GM15510 (cell line): ENCODE data around the gene TOP1.

ENCODE experiments used
- POLR2A ChIP-seq: IDR thresholded peaks from 3 replicates; pipeline ENCODE4 v1.6.1; 2011; ENCODE audit warnings: borderline replicate concordance; ENCODE audit not compliant: insufficient read length; ENCODE audit errors: extremely low read depth

Gene TOP1

GRCh38 chr20:41040855-41041254 is 12.2 kb downstream of the TOP1 start:
- no peak for TF ChIP-seq POLR2A

DNA sequence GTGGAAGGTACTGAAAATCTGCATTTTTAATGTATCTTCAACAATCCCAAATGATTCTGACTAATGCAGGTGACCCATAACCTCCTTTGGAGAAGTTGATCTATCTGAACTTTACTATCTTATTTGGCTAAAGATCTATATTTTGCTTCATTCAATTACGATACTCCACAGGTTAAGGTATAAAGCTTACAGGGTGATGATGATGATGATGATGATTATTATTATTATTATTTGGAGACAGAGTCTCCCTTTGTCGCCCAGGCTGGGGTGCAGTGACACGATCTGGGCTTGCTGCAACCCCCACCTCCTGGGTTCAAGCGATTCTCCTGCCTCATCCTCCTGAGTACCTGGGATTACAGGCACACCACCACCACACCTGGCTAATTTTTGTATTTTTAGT is 13.1 kb downstream of the TOP1 start:
- no peak for TF ChIP-seq POLR2A

DNA sequence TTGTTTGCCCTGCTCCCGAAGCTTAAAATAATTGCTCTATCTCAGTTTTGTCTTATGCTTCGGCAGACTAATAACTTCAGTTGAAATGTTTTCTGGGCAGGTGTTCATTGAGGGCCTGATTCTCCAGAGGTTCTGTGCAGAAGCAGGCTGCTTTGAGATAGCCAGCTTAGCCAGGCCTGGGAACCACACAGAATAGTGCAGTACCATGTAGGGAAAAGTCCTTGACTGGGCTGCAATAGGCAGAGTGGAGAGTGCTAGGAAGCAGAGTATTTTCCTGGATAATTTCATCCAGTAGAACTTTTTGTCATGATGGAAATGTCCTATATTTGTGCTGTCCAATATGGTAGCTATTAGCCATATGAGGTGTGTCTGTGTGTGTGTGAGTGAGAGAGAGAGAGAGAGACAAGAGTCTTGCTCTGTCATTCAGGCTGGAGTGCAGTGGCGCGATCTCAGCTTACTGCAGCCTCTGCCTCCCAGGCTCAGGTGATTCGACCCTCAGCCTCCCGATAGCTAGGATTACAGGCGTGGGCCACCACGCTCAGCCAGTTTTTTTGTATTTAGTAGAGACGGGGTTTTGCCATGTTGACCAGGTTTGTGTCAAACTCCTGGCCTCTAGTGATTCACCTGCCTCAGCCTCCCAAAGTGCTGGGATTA is 15.9 kb downstream of the TOP1 start:
- TF ChIP-seq POLR2A: no peak

GRCh38 chr20:41045671-41046070 is 17.0 kb downstream of the TOP1 start:
- TF ChIP-seq POLR2A: no peak

GRCh38 chr20:41046716-41047115 is 18.1 kb downstream of the TOP1 start:
- no peak for TF ChIP-seq POLR2A

GRCh38 chr20:41047279-41047974 is 18.8 kb downstream of the TOP1 start:
- no peak for TF ChIP-seq POLR2A

GRCh38 chr20:41047975-41048305 is 19.3 kb downstream of the TOP1 start:
- TF ChIP-seq POLR2A: no peak

DNA sequence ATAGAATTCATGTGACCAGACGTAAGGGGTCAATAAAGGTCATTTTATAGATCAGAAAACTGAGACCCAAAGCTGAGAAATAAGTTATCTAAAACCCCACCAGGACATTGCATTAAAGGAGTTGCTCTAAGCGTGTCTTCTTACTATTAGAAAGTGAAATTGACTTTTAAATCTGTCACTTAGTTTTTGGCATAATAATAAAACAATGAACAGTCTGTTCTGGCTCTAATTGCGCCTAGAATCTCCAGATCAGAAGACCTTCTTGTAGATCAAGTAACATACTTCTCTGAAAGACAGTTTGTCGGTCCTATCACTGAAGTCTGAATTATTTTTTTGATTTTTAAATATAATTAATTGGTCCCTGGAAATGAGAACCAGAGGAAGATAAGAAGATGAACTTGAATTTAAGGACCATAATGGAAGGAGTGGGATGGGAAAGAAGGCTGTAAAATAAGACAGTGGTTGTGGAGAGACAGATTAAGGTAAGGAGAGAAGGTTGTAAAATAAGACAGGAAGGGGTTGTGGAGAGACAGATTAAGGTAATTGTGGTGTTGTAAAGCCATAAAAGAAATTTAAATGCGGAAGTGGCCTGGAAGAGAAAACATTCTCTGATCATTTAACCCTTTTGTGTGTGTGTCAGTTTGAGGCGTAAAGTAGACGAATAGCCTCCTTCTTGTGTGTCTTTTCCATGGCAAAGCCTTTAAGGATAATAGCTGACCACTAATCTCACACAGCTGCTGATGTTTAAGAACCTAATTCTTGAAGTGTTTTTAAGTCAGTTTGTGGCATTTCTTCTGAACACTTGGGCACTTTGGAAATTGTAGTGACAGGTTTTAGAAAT is 20.1 kb downstream of the TOP1 start:
- no peak for TF ChIP-seq POLR2A

GRCh38 chr20:41049451-41049850 is 20.8 kb downstream of the TOP1 start:
- TF ChIP-seq POLR2A: no peak

GRCh38 chr20:41050361-41051008 is 21.9 kb downstream of the TOP1 start:
- no peak for TF ChIP-seq POLR2A

GRCh38 chr20:41051009-41051825 is 22.6 kb downstream of the TOP1 start:
- TF ChIP-seq POLR2A: no peak

DNA sequence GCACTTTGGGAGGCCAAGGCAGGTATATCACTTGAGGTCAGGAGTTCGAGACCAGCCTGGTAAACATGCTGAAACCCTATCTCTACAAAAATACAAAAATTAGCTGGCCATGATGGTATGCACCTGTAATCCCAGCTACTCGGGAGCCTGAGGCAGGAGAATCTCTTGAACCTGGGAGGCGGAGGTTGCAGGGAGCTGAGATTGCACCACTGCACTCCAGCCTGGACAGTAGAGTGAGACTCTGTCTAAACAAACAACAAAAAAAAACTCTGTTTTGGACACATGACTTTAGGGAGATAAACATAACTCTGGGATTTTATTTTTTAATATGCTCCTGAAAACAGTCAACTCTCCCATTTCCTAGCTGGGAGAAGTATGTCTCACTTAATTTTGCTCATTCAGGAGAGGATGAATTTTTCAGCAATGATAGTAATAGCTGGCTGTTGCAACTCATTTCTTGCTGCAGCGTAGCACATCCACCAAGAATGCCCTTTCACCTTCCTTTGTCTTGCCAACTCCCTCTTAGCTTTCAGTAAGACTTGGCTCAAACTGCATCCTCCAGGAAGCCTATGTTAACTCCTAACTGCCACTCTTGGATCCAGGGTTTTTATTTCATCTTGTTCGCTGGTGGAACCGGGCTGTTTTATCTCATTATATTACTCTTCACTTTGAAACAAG is 24.3 kb downstream of the TOP1 start:
- no peak for TF ChIP-seq POLR2A

DNA sequence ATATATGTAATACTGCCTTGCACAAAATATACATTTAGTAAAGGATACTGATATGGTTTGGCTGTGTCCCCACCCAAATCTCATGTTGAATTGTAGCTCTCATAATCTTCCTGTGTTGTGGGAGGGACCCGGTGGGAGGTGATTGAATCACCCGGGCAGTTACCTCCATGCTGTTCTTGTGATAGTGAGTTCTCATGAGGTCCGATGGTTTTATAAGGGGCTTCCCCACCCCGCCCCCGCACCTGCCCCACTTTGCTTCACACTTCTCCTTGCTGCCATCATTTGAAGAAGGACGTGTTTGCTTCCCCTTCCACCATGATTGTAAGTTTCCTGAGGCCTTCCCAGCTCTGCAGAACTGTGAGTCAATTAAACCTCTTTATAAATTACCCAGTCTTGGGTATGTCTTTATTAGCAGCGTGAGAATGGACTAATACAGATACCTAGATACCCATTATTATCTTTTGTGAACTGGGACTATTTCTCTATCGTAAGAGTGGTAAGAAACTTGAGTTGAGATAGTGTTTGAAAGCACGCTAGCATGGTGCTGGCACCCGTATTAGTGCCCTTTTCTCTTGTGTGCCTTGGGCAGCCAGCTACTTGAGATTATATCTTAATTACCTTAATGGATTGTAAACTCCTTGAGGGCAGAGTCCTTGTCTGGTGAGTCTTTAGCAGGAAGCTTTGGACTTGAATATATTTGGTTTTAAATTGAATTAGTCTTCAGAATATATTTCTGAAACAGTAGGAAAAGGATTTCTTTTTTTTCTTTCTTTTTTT is 25.6 kb downstream of the TOP1 start:
- TF ChIP-seq POLR2A: no peak

DNA sequence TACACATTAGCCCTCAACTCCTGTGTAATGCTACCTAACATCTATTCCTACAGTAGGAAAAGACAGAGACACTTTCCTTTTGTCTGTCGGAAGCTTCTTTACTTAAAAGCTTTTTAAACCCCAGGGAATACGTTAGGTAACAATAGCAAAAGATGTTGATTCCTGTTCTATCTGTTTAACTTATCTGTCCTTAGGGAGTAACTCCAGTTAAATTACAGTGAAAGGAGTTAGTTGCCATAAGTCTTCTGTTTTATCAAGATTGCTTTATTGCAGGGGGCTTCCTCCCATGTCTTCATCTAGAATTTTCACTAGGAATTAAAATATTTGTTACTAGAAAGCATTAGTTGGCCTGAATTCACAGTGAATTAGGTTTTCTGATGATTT is 26.2 kb downstream of the TOP1 start:
- no peak for TF ChIP-seq POLR2A

DNA sequence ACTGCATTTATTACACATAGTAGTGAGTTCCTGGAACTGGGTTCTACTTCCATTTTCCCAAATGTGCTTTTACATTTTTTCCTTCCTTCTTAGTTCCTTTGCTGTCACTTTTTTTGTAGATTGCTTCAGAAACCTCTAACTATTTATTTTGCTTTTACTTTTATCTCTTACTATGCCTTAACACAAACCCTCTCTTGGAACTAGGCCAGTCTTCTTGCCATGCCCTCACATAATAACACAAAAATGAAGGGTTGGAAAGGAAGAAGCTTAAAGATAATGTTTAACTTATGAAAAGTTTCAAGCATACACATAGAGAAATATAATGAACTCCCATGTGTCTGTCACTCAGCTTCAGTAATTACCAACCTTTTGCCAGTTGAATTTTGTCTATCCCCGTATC is 27.1 kb downstream of the TOP1 start:
- no peak for TF ChIP-seq POLR2A
